Mesenchymal stem cell (in vitro differentiated cells and primary cell): Measurements from ENCODE around the gene ODAD2.
A peak's percentile ranks its signal among the peaks of the same experiment; 100 is the strongest.

Experiments
- DNase-seq: peaks from one replicate; pipeline ENCODE4 v3.0.0-alpha.2; 2013
- H2AFZ ChIP-seq: one replicate; pipeline ENCODE4 v1.6.1; 2013; ENCODE audit warnings: low read depth, mild to moderate bottlenecking, control low read depth, inconsistent platforms, low read length, moderate library complexity
- H2AK5ac ChIP-seq: 2 replicates; pipeline ENCODE4 v1.6.1; 2013; ENCODE audit warnings: low read length, moderate library complexity, mild to moderate bottlenecking, inconsistent platforms; ENCODE audit not compliant: severe bottlenecking
- H2BK120ac ChIP-seq: one replicate; pipeline ENCODE4 v1.6.1; 2013; ENCODE audit warnings: low read depth, mild to moderate bottlenecking, inconsistent platforms, low read length, moderate library complexity
- H2BK12ac ChIP-seq, 2 experiments: one replicate each; pipeline ENCODE4 v1.6.1; 2013; ENCODE audit warnings: inconsistent platforms in 2 of 2, low read length in 2 of 2, mild to moderate bottlenecking in 2 of 2, moderate library complexity in 2 of 2, control low read depth in 1 of 2
- H2BK15ac ChIP-seq: one replicate; pipeline ENCODE4 v1.6.1; 2013; ENCODE audit warnings: mild to moderate bottlenecking, low read depth, inconsistent platforms; ENCODE audit not compliant: poor library complexity, severe bottlenecking
- H2BK5ac ChIP-seq: 2 replicates; pipeline ENCODE4 v1.6.1; 2013; ENCODE audit warnings: low read depth, mild to moderate bottlenecking, low read length, control low read depth, inconsistent platforms; ENCODE audit not compliant: poor library complexity, severe bottlenecking
- H3K14ac ChIP-seq, 2 experiments: one replicate each; pipeline ENCODE4 v1.6.1; 2013; ENCODE audit warnings: inconsistent platforms in 2 of 2, low read length in 2 of 2, control low read depth in 1 of 2, mild to moderate bottlenecking in 1 of 2, moderate library complexity in 1 of 2
- H3K18ac ChIP-seq, 2 experiments: one replicate each; pipeline ENCODE4 v1.6.1; 2013; ENCODE audit warnings: inconsistent platforms in 2 of 2, low read length in 2 of 2, control low read depth in 1 of 2, low read depth in 1 of 2, mild to moderate bottlenecking in 1 of 2
- H3K23ac ChIP-seq, 2 experiments: one replicate each; pipeline ENCODE4 v1.6.1; 2013; ENCODE audit warnings: inconsistent platforms in 2 of 2, low read length in 2 of 2, mild to moderate bottlenecking in 2 of 2, moderate library complexity in 2 of 2, control low read depth in 1 of 2
- H3K27ac ChIP-seq: 2 replicates; pipeline ENCODE4 v1.5.1; 2013; ENCODE audit warnings: mild to moderate bottlenecking, moderate library complexity, low read length, control low read depth, inconsistent platforms; ENCODE audit not compliant: poor library complexity, severe bottlenecking
- H3K27me3 ChIP-seq, 2 experiments: 2 replicates each; pipeline versions ENCODE4 v1.6.1 to v1.7.0; 2013; ENCODE audit warnings: low read length in 2 of 2, mild to moderate bottlenecking in 2 of 2, moderate library complexity in 2 of 2, control low read depth in 1 of 2, inconsistent platforms in 1 of 2; ENCODE audit not compliant: control insufficient read depth in 1 of 2, insufficient read depth in 1 of 2
- H3K36me3 ChIP-seq, 2 experiments: 2 replicates each; pipeline versions ENCODE4 v1.6.1 to v1.7.0; 2013; ENCODE audit warnings: low read length in 2 of 2, control low read depth in 1 of 2, inconsistent platforms in 1 of 2, low read depth in 1 of 2, mild to moderate bottlenecking in 1 of 2; ENCODE audit not compliant: insufficient read depth in 2 of 2, control insufficient read depth in 1 of 2
- H3K4ac ChIP-seq, 2 experiments: one replicate each; pipeline ENCODE4 v1.6.1; 2013; ENCODE audit warnings: inconsistent platforms in 2 of 2, low read length in 2 of 2, mild to moderate bottlenecking in 2 of 2, moderate library complexity in 2 of 2, control low read depth in 1 of 2, low read depth in 1 of 2
- H3K4me1 ChIP-seq: 2 replicates; pipeline ENCODE4 v1.6.1; 2013; ENCODE audit warnings: low read depth, low read length, control low read depth; ENCODE audit not compliant: control insufficient read depth, insufficient read depth
- H3K4me2 ChIP-seq: 2 replicates; pipeline ENCODE4 v1.6.1; 2013; ENCODE audit warnings: low read length, mild to moderate bottlenecking, inconsistent platforms; ENCODE audit not compliant: poor library complexity, severe bottlenecking
- H3K4me3 ChIP-seq, 2 experiments: 2 replicates each; pipeline versions ENCODE4 v1.5.1 to v1.7.0; 2013; ENCODE audit warnings: low read length in 2 of 2, mild to moderate bottlenecking in 2 of 2, control low read depth in 1 of 2, low read depth in 1 of 2; ENCODE audit not compliant: insufficient read depth in 1 of 2
- H3K79me1 ChIP-seq: replicated peaks from 2 replicates; pipeline ENCODE4 v1.6.1; 2013; ENCODE audit warnings: mild to moderate bottlenecking, control low read depth, low read length, inconsistent platforms; ENCODE audit not compliant: poor library complexity, severe bottlenecking
- H3K9ac ChIP-seq: 2 replicates; pipeline ENCODE4 v1.7.0; 2013; ENCODE audit warnings: mild to moderate bottlenecking, low read length, moderate library complexity
- H3K9me3 ChIP-seq: 2 replicates; pipeline ENCODE4 v1.7.0; 2013; ENCODE audit warnings: mild to moderate bottlenecking, low read length; ENCODE audit not compliant: control insufficient read depth
- H4K8ac ChIP-seq: one replicate; pipeline ENCODE4 v1.6.1; 2013; ENCODE audit warnings: inconsistent platforms, mild to moderate bottlenecking, low read length, moderate library complexity
- H4K91ac ChIP-seq: one replicate; pipeline ENCODE4 v1.6.1; 2013; ENCODE audit warnings: mild to moderate bottlenecking, low read length, inconsistent platforms
- WGBS: methylation state at CpG from one replicate; pipeline ENCODE4 v1.1.7; 2013; ENCODE audit warnings: mixed read lengths; 5-methylcytosine and 5-hydroxymethylcytosine counted together

ODAD2 gene

DNA sequence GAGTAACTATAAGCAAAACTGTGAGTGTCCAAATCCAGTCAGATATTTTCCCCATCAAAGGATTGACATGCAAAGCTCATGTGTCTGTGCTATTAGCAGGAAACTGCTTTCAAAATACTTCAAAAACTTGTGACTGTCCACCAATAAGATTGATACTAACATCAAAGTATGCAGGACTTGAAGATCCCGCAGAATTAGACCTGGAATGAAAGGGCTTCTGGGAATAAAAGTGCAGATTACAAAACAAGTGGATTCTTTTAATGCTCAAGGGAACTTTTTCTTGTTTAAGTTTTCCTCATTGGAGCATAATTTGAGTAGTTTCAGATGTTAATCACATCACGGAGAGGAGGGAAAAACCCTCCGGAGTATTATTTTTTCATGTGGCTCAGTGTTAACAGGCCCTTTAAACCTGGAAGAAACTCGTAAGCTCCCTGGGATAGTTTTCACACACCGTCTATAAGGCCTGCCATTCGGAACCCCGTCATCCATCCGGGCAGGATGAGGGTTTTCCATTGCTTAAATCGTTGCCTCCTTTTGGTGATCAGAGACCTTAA, 219.3 kb downstream of the ODAD2 start:
- Histone ChIP-seq H3K9me3 (peaks cover 3% of the 10 kb centered on the region), H2AFZ (no peak overlapping the region), H3K27me3 (peaks cover 0 to 23% of the 10 kb centered on the region in 2 experiments), H3K4me3 (no peak overlapping the region), H3K23ac (no peak overlapping the region), H4K8ac (no peak overlapping the region), H2BK120ac (no peak overlapping the region), H3K14ac (no peak overlapping the region), H2BK12ac (no peak overlapping the region), H3K18ac (no peak overlapping the region), H3K27ac (no peak overlapping the region), H4K91ac (no peak overlapping the region), H3K4ac (no peak overlapping the region), H3K36me3 (no peaks in the 10 kb centered on the region), H3K4me1 (no peaks in the 10 kb centered on the region), H3K4me2 (no peak overlapping the region), H2BK5ac (no peak overlapping the region), H3K79me1 (no peaks in the 10 kb centered on the region), H2BK15ac (no peak overlapping the region), H3K9ac (peak overlapping the region; percentile 18), H2AK5ac (no peak overlapping the region)
- WGBS, result 82% methylated on average over 9 of the region's 9 CpGs
- no peak for DNase-seq

DNA sequence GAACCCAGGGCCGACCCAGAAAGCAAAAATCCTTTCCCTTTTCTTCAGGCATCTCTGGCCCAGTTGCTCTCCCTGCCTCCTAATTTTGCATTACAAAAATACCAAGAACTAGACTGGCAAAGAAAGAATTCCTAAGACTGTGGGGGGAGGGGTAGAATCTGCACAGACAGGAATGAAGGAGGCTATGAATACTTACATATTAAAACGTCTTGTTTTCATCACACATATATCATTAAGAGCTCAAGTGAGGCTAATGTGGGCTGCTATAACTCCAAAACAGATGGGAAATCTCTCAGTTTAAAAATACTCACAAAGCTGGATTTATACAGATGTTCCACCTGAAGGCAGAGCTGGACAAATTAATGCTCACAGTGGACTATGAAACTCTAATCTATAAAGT, 224.0 kb downstream of the ODAD2 start:
- no peak overlapping the region for H2AFZ ChIP-seq
- no peak overlapping the region for H4K91ac ChIP-seq
- no peaks in the 10 kb centered on the region for H3K79me1 ChIP-seq
- H3K14ac ChIP-seq, result no peak overlapping the region
- no peak overlapping the region for H3K27ac ChIP-seq
- no peak overlapping the region for H4K8ac ChIP-seq
- H2BK15ac ChIP-seq, result no peak overlapping the region
- peaks cover 3 to 39% of the 10 kb centered on the region in 2 experiments for H3K27me3 ChIP-seq
- H3K4me1 ChIP-seq, result no peaks in the 10 kb centered on the region
- no peak overlapping the region for H2AK5ac ChIP-seq
- H2BK12ac ChIP-seq, result no peak overlapping the region
- H3K9ac ChIP-seq, result no peak overlapping the region
- H2BK120ac ChIP-seq, result no peak overlapping the region
- H3K4me3 ChIP-seq, result no peak overlapping the region
- no peak overlapping the region for H3K4ac ChIP-seq
- H3K9me3 ChIP-seq, result no peaks in the 10 kb centered on the region
- H3K23ac ChIP-seq, result no peak overlapping the region
- H3K36me3 ChIP-seq, result no peaks in the 10 kb centered on the region
- no peak overlapping the region for H2BK5ac ChIP-seq
- no peak overlapping the region for H3K4me2 ChIP-seq
- no peak overlapping the region for H3K18ac ChIP-seq
- 81% methylated on average over 1 of the region's 2 CpGs for WGBS
- no peak for DNase-seq

GRCh38 chr10:27771231-27771630, 227.6 kb downstream of the ODAD2 start:
- Histone ChIP-seq H3K14ac (no peak overlapping the region), H2BK15ac (no peak overlapping the region), H3K27ac (no peak overlapping the region), H3K4ac (no peak overlapping the region), H3K27me3 (peaks cover 3 to 34% of the 10 kb centered on the region in 2 experiments), H3K79me1 (no peaks in the 10 kb centered on the region), H2BK120ac (no peak overlapping the region), H2BK5ac (no peak overlapping the region), H4K91ac (no peak overlapping the region), H3K9me3 (no peaks in the 10 kb centered on the region), H2BK12ac (no peak overlapping the region), H3K4me2 (no peak overlapping the region), H2AFZ (no peak overlapping the region), H2AK5ac (no peak overlapping the region), H3K18ac (no peak overlapping the region), H3K23ac (no peak overlapping the region), H3K9ac (no peak overlapping the region), H3K36me3 (no peaks in the 10 kb centered on the region), H3K4me1 (no peaks in the 10 kb centered on the region), H4K8ac (no peak overlapping the region), H3K4me3 (no peak overlapping the region)
- no peak for DNase-seq
- 39% methylated on average over 3 of the region's 4 CpGs for WGBS

DNA sequence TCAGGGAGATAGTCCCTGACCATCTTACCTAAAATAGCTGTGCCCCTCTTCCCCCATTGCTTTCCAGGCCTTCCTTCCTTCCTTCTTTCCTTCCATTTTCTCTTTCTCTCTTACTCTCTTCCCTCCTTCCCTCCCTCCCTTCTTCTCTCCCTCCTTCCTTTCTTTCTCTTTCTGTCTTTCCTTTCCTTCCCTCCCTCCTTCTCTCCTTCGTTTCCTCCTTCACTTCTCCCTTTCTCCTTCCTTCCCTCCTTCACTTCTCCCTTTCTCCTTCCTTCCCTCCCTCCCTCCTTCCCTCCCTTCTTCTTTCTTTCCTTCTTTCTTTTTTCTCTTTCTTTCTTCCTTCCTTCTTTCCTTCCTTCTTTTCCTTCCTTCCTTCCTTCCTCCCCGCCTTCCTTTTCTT, 228.7 kb downstream of the ODAD2 start:
- Histone ChIP-seq H2BK15ac (no peak overlapping the region), H3K4me2 (no peak overlapping the region), H2AFZ (no peak overlapping the region), H2BK5ac (no peak overlapping the region), H3K4me1 (no peaks in the 10 kb centered on the region), H3K4ac (no peak overlapping the region), H3K9ac (no peak overlapping the region), H3K14ac (no peak overlapping the region), H3K27me3 (peaks cover 3 to 23% of the 10 kb centered on the region in 2 experiments), H2BK120ac (no peak overlapping the region), H2BK12ac (no peak overlapping the region), H3K18ac (no peak overlapping the region), H3K4me3 (no peak overlapping the region), H3K23ac (no peak overlapping the region), H2AK5ac (no peak overlapping the region), H4K8ac (no peak overlapping the region), H3K79me1 (no peaks in the 10 kb centered on the region), H3K9me3 (no peaks in the 10 kb centered on the region), H4K91ac (no peak overlapping the region), H3K27ac (no peak overlapping the region), H3K36me3 (no peaks in the 10 kb centered on the region)
- WGBS, result 69% methylated on average over 2 of the region's 2 CpGs
- DNase-seq, result no peak
